Activated naive CD4-positive, alpha-beta T cell (primary cell): ENCODE data around the gene DDX21.
"Not testable (repeated sequence)": the region's sequence is repeated elsewhere in the genome, so short reads cannot be mapped to it uniquely, and the experiment has no call there.

Experiments used
- DNase-seq, 4 experiments: peaks; one replicate each; lab custom pipeline; 2025; lab: John Stamatoyannopoulos, UW

The DDX21 gene

DNA sequence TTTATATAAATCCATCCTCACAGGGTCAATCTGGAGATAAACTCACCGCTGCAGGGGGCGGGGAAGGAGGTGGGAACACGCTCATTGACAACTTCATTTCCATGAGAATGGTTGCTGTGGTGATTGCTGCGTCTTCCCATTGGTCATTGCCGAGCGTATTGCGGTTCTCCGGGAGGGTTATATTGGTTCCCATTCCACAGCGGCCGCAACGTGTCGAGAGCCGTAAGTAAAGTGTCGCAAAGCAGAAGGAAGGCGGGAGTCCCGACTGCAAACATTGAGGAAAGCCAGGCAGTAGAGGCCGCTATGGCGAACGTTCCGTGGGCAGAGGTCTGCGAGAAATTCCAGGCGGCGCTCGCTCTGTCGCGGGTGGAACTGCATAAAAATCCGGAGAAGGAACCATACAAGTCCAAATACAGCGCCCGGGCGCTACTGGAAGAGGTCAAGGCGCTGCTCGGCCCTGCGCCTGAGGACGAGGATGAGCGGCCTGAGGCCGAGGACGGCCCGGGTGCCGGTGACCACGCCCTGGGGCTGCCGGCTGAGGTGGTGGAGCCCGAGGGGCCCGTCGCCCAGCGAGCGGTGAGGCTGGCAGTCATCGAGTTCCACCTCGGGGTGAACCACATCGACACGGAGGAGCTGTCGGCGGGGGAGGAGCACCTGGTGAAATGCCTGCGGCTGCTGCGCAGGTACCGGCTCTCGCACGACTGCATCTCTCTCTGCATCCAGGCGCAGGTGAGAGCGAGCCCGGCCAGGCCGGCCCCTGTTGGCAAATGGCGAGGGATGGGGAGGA, 32.8 kb downstream of the DDX21 start, which contains the start of gene KIFBP:
TSS of gene KIFBP (plus strand) at position 274 of the 787 bp plus-strand sequence. CDS start at position 304, 30 bp downstream.
- DNase-seq = peak; percentile 37 to 65 (median 50)

DNA sequence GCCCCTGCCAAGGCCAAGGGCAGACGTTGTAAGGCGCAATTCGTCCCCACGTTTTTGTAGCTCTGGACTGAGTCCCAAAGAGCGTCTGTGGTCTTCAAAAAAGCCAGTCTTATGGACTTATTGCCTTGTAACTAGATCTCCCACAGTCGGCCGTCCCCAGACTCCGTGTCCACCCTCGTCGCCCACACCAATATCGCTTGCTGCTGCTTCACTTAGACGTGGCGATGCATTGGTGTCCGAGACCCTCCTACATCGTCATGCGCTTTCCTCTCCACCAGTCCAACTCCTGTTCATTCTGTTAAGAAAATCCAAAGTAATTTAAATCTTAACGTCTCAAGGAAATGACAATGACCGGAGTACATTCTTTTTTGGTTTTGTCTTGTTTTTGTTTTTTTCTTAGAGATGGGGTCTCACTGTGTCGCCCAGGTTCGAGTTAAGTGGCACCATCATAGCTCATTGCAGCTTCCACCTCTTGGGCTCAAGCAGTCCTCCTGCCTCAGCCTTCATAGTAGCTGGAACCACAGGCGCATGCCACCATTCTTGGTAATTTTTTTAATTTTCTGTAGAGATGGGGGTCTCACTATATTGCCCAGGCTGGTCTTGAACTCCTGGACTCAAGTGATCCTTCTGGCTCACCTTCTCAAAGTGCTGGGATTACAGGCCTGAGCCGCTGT, 33.5 kb downstream of the DDX21 start:
- no peak for DNase-seq

DNA sequence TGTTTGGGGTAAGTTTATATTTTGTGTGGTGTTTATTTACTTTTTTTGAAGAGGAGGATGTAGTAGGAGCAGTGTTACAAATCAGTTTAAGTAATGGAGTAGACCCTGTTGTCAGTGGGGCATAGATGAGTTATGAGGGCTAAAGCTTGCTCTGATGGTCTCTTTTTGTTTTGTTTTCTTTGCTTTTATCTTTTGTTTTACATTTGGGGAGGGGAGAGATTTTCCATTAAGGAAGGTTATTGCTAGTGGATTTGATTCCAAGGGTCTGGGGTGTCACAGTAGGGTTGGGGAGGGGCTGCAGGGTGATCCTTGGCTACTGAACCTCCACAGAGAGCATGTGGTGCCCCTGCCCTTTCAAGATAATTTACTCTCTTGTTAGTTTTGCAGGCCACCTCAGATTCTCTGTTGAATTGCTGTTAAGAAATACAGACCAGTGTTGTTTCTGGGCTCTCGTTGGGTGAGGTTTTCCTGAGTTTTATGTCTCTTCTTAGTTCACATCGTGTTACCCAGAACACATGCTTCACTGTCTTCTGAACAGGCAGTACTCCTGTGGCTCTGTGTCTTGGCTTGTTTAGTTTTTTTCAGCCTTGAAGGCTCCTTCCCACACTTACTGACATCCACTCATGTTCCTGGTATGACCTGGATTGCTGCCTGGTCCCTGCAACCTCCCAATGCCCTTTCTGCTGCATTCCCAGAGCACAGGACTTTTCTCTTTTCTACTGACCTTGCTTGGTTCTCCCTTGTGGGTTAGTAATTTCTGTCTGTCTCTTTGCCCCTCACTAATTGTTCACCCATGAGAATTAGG, 36.9 kb downstream of the DDX21 start:
- no peak for DNase-seq

DNA sequence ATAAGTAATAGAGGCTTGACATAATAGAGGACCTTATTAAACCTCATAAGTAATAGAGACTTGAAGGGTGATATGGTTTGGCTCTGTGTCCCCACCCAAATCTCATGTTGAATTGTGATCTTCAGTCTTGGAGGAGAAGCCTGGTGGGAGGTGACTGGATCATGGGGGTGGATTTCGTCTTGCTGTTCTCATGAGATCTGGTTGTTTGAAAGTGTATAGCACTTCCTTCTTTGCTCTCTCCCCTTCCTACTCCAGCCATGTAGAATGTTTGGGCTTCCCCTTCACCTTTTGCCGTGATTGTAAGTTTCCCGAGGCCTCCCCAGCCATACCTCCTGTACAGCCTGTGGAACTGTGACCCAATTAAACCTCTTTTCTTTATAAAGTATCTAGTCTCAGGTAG, 41.2 kb downstream of the DDX21 start:
- no peak for DNase-seq

DNA sequence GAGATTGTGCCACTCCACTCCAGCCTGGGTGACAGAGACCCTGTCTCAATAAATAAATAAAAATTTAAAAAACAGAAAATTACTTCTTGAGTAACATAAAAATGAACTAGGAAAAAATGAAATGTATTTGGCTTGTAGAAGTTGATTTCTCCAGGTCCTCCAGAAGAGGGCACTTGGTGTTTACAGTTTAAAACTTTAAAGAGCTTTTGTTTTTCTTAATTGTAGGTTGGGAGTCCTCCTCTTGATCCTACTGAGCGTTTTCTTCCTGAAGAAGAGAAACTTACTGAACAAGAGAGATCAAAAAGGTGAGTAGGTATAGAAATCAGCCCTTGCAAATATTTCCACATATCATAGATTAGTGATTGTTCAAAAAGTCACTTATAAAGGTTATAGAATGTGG, 48.9 kb downstream of the DDX21 start:
- DNase-seq = no peak

DNA sequence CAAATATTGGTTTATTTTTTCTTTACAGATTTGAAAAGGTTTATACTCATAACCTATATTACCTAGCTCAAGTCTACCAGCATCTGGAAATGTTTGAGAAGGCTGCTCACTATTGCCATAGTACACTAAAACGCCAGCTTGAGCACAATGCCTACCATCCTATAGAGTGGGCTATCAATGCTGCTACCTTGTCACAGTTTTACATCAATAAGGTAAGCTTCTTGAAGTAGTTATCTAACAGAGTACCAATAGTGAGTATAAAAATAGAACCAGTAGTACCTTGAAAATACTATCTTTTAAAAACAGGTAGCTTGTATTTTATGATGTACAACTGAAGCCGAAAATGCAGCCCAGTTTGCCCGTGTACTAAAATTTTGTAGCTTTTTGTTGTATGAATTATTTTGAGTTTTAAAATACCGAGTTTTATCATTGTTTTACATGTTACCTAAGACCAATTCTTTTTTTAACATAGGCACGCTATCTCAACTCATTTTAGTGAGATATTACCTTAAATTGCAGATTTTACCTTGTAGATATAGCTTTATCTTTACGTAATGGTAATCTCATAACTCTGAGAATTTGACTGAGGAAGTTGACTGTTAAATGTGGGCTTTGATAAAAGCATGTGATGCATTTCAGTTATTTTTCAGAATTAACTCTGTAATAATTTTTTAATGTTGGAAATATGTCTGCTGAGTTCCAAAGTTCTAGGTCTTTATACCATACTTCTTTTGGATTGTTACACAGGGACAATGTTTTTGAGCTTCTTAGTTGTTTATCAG, 49.9 kb downstream of the DDX21 start:
- no peak for DNase-seq

DNA sequence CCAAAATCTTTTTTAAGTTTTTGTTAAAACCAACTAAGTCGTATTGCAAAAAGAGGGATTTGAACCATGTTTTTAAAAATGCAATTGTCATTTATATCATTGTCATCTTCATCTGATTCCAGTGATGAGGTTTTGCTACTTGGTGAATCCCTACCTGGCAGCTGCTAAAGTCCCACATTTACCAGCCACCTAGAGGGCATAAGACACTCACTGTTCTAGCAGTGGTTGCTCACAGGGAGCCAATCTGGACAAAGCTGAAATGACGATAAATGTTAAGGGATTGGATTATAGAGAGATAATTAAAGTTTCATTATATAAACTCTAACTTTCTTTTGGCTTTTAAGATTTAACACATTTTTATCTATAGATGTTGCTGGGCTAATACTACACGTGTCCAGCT, 51.3 kb downstream of the DDX21 start:
- no peak for DNase-seq

DNA sequence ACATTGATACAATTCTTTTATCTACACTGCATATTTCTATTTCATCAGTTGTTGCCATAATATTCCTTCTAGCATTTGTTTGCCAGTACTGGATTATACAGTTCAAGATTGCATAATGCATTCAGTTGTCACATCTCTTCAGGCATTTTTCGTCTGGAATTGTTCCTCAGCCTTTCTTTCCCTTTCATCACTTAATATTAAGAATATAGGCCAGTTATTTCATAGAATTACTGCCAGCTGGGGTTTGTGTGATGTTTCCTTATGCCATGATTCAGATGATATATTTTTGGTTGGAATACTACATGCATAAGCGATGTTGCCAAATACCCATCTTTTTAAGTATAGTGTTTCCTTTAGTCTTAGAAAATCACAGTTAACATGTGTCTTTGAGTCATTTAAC, 53.4 kb downstream of the DDX21 start:
- DNase-seq = no peak

DNA sequence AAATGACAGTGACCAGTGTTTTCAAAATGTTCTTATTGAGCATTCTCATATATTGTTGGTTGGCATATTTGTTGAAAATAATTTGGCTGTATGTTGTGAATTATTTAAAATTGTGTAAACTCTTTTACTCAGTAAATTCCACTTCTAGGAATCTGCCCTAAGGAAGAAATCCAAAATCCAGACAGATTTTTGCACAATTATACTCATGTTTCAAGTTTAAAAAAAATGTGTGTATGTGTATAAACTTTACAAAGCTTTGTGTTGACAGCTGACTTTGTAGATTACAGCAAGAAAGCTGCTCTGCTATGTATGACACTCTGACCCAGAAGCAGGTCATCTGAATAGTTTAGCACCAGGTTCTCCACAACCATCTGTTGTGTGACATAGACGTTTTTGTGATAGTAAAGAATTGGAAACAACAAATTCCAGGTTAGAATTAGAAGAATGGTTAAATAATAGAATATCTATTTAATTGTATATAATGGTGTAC, 54.2 kb downstream of the DDX21 start:
- DNase-seq = no peak

DNA sequence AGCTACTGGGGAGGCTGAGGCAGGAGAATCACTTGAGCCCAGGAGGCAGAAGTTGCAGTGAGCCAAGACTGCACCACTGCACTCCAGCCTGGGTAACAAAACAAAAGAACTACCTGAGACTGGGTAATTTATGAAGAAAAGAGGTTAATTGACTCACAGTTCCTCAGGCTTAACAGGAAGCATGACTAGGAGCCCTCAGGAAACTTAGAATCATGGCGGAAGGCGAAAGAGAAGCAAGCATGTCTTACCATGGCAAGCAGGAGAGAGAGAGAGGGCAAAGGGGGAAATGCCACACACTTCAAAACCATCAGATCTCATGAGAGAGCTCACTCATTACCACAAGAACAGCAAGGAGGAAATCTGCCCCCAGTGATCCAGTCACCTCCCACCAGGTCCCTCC, 56.8 kb downstream of the DDX21 start:
- not testable (repeated sequence) for DNase-seq

DNA sequence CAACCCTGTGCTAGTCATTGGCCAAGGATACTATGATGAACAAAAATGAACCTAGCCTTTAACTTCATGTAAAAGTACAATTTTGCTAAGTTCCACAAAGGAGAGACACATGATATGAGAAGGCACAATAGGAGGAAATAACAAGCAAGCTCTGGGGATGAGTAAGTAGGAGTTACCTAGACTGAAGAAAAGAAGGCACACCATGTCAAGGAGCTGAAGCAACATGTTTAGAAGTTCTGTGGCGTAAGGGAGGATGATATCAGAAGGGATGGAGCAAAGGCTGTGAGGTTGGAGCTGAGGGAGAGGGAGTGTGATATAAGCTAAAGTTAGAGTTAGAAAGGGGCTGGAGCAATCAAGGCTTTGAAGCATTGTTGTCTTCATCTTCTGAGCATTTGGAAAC, 58.2 kb downstream of the DDX21 start:
- no peak for DNase-seq

DNA sequence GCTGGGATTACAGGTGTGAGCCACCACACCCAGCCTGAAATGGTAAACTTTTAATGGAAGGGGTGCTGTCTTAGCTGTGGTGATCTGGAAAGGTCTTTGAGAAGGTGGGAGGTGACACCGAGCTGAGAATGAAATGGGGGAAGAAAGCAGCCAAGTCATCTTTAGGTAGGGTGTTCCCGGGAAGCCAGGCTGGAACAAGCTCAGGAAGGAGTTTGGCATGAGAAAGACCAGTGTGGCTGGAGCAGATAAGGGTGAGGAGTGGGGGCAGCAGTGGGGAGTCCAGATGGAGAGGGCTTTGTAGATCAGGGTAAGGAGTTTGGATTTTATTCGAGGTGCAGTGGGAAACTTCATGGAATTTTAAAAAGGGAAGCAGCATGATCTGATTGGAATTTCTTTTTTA, 62.6 kb downstream of the DDX21 start:
- DNase-seq = no peak

DNA sequence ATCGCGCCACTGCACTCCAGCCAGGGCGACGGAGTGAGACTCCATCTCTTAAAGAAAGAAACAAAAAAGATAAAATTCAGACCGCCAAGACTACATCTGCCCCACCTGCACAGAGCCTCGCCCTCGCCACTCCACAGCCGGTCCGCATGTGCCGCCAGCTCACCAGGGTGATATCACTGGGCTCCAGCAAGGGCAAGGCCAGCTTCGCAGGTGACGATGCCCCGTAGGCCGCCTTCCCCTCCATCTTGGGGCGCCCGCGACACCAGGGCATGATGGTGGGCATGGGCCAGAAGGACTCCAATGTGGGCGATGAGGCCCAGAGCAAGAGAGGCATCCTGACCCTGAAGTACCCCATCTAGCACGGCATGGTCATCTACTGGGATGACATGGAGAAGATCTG, 66.6 kb downstream of the DDX21 start:
- no peak for DNase-seq

DNA sequence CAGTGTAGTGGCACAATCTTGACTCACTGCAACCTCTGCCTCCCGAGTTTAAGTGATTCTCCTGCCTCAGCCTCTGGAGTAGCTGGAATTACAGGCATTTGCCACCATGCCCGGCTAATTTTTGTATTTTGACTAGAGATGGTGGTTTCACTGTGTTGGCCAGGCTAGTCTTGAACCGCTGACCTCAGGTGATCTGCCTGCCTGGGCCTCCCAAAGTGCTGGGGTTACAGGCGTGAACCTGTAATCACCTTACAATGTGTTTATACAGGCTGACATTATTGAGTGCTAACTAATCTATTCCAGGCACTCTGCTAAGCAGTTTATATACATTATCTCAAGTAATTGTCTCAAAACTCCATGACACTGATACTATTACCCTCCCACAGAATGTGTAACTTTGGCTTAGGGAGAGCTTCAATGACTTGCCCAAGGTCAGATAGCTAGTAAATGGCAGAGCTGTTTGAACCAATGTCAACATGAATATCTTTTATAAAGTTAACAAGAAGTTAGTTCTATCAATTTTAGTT, 69.5 kb downstream of the DDX21 start:
- no peak for DNase-seq

DNA sequence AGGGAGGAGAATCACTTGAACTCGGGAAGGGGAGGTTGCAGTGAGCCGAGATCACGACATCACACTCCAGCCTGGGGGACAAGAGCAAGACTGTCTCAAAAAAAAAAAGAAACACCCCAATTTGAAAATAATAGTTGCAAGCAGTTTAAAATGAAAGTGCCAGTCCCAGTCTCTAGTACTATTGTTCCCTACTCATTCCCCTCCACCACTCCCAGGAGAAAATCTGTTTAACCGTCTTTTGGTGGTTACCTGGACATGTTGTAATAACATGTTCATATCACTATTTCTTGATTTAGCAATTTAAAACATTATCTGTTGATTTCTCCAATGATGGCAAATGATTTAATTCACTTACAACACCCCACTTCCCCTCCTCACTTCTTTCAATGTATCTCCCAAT, 77.3 kb downstream of the DDX21 start:
- no peak for DNase-seq
